HG03039 (cell line): ENCODE results near the gene SERPINB3.
"Not testable (repeated sequence)": the region's sequence is repeated elsewhere in the genome, so short reads cannot be mapped to it uniquely, and the experiment has no call there.

Source experiments
- ATAC-seq: cut with Tn5 transposase; IDR thresholded peaks from one replicate; pipeline ENCODE4 v1.9.1; 2021; ENCODE audit warnings: mild to moderate bottlenecking, moderate library complexity; ENCODE audit not compliant: unreplicated experiment

SERPINB3 gene

DNA sequence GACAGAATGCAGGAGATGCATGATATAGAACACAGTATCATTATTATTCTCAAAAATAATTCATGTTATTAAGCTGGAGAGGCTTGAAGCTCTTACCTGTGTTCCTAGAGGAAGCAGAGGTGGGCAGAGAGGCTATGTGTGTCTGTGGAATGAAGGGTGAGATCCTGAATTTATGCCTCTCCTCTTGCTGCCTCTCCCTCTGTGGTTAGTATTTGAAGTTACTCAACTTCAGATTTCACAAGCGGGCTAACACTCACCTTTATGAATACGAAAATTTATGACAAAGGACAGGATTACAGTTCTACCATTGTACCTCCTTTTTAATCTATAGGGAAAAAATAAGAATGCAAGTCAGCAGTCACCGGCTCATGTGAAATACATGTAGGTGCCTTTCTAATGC lies at the start of gene SERPINB3:
TSS of gene SERPINB3 (minus strand) at position 144 of the 400 bp plus-strand sequence. CDS start 677 bp downstream, outside the sequence.
- ATAC-seq, result not testable (repeated sequence)

DNA sequence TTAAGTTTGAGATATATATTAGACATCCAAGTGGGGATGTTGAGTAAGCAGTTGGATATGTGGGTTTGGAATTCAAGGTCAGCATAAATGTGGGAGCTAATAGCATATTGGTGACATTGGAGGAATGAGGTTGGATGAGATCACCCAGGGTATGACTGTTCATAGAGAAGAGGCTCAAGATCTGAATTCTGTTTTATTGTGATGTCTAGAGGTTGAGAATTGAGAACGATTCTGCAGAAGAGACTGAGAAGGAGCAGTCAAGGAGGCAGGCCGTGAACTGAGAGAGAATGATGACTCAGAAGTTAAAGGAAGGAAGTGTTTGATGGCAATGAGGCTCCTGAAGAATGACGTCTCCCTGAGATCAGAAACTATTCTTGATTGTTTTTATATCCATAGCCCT lies 47.0 kb upstream of the SERPINB3 start:
- no peak for ATAC-seq

DNA sequence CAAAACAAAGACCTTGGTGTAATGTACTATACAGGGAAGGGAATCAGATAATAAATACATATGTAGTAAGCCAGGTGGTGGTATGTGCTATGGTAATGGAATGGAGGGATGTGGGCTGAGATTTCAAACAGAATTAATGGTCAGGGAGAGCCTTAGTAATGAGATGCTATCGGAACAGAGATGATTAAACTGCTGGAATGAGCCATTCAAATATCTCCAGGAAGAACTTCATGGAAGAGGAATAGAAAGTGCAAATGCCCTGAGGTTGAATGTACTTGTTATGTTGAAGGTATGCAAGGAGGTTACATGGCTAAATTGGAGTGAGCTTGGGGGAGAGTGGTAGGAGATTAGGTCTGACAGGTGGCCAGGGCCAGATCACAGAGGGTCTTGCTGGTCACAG lies 46.1 kb upstream of the SERPINB3 start:
- ATAC-seq, result no peak

DNA sequence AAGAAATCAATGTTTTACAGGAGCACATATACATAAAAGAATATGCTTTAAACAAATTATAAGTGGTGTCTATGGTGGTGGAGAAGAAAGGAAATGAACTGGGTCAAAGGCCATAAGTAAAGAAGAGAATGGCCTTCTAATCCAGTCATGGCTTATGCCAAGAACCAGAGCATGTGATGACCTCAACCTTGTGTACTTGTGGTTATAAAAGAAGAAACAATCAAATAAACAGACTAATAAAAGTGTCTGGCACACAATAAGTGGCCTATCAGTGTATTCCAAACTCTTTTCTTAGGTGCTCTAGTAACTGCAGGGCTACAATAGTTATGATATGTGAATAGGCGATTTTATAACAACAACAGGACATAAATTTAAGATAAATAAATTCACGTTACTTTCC lies 43.7 kb upstream of the SERPINB3 start:
- no peak for ATAC-seq

DNA sequence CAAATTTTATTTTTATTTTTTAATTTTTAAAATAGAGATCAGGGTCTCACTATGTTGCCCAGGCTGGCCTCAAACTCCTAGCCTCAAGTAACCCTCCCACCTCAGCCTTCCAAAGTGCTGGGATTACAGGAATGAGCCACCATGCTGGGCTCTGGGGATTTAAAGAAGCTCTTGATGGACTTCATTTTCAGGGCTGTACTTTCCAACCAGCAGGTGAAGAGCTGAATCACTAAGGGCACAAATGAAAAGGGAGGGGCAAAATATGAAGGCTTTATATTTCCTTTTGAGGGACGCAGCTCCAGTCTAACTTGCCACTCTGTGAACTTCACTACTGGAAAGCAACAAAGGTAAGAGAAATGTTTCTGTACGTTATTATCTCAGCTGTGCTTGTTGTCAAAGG lies 41.0 kb upstream of the SERPINB3 start, which contains the start of gene SERPINB11:
TSS of gene SERPINB11 (plus strand) at position 301 of the 400 bp plus-strand sequence. CDS start 7,234 bp downstream, outside the sequence.
- no peak for ATAC-seq

DNA sequence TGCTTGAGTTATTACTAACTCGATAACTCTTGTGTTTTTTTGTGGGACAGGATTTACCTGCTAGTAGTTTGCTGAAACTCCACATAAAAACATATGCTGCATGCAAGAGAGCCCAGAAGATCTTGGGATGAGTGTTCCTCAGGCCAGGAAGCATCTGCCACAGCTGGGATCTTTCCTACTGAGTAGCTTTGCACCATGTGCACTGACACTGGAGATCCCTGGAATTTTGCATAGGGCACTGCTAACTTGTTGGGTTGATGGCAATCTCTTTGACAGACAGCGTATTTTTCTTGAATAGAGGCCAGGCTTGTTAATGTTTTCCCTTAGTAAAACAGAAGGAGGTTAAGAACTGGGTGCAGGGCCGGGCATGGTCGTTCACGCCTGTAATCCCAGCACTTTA lies 40.3 kb upstream of the SERPINB3 start:
- no peak for ATAC-seq

DNA sequence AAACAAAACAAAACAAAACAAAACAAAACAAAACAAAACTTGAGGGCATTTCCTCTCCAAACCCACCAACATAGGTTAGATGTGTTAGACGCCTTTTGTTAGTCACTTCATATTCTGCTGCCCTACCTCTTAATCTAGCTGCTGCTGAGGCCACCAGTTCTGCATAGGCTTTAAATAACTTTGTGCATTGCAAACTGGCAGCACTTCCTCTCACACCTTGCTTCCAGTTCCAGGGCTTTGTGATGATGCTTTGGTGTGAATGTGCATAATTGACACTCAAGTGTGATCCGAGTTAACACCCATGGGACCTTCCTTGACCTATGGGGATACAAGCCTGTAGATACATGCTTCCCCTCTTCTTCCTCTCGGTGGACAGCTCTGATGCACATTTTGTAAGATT lies 38.8 kb upstream of the SERPINB3 start:
- ATAC-seq, result no peak

DNA sequence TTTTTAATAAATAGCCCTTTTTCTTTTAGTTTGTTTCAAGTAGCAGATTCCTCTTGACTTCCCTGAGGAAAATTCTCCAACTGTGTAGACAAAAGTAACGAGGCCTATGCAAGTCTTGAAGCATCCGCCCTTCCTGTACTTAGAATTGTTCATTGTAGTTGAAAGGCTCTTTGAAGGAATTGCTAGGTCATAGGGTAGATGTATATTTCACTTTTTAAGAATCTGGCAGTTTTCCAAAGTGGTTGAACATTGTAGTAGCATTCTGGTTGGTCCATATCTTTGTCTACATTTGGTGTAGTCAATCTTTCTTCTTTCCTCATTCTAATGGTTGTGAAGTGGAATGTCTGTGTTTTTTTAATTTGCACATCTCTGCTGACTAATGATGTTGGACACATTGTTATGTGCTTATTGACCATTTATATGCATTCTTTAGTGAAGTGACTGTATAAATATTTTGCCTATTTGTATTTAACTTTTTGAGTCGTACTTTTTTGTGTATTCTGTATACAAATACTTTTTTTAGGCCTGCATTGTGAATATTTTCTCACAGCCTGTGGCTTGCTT lies 35.5 kb upstream of the SERPINB3 start:
- no peak for ATAC-seq

DNA sequence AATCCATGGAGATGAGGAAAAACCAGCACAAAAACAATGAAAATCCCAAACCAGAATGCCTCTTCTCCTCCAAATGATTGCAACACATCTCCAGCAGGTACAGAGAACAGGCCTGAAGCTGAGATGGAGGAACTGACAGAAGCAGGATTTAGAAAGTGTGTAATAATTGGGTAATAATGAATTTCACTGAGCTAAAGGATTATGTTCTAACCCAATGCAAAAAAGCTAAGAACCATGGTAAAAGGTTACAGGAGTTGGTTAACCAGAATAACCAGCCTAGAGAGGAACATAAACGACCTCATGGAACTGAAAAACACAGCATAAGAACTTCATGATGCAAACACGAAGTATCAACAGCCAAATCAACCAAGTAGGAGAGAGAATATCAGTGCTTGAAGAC lies 27.4 kb upstream of the SERPINB3 start:
- no peak for ATAC-seq

DNA sequence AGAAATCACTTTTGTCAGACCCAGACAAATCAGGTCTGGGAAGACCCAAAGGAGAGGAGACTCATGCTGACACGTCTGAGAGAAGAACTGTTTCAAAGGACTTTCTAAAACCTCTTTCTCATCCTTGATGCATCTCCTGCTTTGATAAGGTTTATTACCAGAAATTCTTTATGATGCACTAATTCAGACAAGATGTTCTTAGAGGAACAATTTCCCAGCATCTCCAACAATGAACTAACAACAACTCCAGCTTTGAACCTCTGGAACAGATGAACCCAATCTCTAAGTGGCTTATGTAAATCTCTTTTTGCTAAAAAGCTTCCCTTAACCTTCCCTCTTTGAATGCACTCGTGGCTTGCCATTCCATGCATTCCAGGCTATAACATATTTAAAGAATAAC lies 25.2 kb upstream of the SERPINB3 start:
- no peak for ATAC-seq

DNA sequence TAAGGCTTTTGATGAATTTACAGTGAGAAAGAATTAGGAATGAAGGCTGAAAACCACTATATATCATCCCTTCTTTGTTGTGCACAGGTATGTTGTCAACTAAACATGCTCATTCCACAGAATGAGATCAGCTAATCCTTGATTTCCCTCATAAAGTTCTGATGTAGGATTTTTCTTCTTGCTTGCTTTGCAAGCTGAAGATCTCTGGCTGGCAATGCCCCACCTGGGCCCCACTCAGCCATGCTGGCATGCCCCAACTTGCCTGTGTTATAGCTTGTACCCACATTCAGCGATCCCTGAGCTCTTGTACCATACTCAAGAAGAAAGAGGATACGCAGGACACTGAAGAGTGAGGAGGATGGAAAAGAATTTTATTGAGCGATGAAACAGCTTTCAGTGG lies 23.0 kb upstream of the SERPINB3 start:
- ATAC-seq, result no peak

DNA sequence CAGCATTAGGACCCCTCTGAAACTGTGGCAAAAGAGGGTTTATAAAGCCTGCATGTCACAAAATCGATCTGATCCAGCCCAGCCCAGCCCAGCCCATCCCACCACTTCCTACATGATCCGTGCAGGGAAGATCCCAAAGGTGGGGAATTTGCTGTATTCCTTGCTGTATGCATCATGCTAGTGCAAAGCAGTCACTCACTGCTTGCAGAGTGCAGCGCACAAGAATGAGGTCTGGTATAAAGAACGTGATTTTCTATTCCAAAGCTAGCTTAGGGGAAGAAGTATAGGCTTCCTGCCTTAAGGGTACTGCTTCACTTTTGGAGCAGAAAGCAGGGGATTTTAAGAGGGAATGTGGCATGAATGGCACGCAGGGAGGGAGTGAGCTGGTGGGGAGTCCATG lies 22.2 kb upstream of the SERPINB3 start:
- no peak for ATAC-seq

DNA sequence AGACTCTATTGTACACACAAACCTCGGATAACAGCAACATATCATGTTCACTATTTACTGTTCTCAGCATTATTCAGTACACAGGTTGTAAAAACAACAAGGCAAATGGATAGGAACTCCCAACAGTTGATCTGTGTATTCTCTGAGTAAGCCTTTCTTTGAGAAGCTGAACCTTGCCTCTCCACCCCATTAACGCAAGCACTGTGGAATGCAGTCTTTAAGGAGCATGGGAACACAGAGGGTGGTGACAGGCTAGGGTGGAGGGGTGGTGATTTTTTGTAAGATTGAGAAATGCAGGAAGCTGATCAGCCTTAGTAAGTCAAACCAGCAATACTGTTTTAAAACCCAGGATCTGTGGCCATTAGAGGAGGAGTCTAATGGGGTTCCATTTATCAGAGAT lies 21.5 kb upstream of the SERPINB3 start:
- no peak for ATAC-seq

DNA sequence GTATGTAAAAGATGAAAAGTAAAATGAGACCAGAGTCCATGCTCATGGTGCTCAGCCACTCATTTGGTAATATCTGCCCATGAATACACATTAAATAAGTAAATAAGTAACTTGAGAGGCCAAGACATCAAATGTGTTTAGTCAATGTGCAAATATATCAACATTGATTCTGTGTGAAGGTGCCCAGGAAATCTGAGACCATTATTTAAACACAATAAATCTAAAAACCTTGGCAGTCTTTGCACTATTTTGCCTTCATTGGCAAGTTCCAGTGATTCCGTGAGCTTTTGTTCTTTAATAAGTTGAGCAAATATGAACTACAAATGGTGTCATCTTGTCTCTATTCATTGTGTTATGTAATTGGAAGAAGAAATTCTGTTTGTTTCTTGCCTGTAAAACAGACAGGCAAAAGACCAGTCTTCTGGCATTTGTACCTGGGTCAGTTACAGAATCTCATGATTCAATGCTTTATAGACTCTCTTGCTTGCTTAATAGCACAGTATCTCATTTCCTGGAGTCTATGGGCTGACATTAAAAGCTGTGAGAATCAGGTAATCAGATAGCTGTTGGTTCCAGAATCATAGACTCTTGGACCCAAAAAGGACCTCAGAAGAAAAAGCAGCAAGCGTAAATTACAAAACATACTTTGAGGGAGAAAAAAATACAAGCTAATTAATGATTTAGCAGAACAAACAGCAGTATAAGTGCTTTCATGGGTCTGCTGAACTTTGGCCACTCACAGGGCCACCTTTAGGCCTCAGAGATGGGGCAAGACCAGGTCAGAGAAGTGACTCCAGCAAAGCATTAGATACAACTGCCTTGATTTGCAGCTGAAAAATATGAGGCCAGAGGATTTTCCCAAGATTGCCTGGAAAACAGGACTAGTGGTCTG lies 20.0 kb upstream of the SERPINB3 start:
- no peak for ATAC-seq

DNA sequence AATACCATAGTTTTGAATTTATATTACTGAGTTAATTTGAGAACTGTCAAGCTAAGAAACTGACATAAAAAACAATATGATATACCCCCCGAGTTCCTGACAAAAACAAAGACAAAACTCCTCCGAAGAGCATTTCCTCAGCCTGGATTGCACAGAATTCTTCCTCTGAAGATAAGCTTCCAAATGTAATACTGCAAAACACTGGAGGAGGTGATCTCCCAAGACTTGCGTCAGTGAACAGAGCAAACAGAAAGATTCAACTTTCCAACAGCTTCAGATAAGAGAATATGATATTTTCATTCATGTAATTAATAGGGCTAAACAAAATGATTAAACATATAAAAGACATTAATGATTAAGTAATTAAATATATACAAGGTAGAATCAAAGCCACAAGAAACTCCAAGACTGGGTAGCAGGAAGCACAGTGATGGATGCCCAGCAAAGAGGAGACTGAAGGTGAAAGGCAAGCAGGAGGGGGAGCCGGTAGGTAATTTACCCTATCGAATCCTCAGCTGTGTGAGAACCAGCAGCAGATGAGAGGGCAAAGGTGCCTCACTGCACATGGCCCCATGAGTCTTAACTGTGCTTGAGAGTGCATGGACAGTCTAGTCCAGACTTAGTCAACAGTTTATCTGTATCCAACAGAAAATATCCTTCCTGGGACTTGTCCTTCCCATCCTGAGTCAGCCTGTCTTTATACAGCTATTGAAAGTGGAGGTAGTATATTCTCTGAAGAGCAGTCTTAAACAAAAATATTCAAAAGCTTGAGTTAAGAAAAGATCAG lies 18.3 kb upstream of the SERPINB3 start:
- no peak for ATAC-seq

DNA sequence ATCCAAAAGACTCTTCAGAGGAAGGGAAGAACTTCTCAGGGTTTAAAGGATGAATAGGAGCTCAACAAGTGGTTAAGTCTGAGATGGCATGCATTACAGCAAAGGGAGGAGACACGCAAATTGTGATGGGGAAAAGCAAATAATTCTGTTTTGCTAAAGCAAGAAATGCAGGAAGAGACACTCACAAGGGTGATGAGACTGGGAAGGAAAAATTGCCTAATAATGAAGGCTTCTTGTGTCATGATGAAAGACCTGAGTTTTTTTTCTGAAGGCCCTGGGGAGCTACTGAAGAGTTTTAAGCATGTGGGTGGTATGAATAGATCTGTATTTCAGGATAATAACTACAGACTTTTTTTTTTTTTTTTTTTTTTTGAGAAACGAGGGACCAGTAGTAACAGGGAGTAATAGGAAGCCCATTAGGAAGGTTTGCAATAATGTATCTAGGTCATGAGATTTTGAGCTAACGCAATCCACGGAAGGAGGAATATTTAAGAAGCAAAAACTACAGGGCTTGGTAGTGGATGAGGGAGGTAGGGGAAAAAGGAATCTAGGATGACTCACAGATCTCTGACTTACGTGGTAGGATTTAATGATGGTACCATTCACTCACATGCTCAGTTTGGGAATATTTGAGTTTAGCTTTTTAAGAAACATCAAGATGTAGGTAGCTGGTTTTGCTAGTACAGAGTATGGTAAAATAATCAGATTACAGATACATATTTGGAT lies 16.0 kb upstream of the SERPINB3 start:
- ATAC-seq, result no peak

DNA sequence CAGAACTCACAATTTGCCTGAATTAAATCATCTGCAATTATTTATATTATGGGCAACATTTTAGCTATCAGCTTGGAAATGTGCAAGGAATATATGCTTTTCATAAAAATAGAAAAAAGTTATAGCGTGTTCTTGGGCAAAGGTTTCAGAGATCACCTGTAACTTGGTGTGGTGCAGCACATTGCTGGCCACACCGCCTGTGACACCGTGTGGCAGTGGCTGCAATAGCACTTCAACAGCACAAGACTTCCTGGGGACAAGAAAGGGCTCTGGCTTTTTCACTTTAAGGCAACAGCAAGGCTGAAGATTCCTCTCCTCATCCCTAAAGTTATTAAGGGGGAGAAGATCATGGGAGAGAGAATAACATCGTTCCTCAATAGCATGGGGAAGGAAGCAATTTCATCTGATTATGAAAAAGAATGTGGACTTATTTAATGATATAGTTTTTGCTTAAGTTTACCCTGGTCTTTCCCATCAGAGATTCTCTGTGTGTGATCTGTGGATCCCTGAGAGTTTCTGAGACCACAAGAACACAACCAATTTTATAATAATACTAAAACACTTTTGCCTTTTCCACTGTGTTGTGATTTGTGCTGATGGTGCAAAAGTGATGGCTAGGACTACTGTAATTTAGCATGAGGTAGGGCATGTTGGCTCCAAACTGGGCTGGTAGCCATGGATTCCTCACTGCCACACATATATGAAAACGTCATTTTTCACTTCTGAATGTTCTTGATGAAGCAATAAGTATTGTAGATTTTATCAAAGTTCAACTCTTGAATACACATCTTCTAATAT lies 15.0 kb upstream of the SERPINB3 start:
- no peak for ATAC-seq

DNA sequence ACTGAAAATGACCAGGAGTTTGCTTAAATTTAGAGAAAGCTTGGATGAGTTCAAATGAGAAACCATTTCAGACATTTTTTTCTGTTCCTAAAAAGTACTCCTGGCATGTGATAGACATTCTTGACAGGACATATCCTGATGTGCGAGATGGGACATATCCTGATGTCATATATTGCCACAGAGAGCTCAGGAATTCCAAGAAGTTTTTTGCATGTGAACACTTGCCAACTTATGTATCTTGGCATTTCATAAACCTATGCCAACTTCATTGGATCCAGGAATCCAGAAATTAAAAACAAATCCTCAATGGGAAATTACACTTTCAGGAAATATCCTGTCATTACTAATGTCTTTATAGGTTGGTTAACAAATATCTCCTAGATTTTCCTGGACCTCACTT lies 2.9 kb upstream of the SERPINB3 start:
- no peak for ATAC-seq

DNA sequence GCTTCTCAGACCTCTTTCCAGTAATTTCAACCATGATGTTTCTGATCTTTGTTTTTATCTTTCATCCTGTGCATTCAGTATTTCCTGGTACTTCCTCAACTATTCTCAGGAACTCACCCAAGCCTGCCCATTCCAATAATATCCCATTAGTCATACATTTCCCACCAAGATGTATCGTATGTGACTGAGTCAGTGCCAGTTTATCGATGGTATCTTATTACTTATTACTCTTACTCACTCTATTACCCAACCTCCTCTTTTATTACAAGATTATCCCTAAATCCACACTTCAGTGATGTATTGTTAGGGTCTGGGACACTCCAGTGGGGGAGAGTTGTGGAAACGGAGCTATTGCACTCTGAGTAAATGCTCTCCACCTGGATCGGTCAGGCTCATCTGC lies 2.8 kb downstream of the SERPINB3 start:
- ATAC-seq, result not testable (repeated sequence)

DNA sequence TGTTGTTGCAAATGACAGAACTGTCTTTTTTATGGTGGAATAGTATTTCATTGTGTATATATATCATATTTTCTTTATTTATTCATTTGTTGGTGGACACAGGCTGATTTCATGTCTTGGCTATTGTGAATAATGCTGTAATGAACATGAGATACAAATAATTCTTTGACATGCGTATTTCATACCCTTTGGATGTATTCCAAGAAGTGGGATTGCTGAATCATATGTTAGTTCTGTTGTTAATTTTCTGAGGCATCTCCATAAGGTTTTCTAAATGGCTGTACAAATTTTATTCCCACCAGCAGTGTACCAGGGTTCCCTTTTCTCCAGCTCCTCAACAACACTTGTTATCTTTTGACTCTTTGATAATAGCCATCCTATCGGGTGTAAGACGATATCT lies 11.4 kb downstream of the SERPINB3 start:
- not testable (repeated sequence) for ATAC-seq
